HK-2 (cell line): ENCODE data around the gene ATRNL1.
"Not testable (repeated sequence)": the region's sequence is repeated elsewhere in the genome, so short reads cannot be mapped to it uniquely, and the experiment has no call there.

Experiments used
- DNase-seq: peaks from one replicate; pipeline ENCODE4 v3.0.0-alpha.2; 2018; ENCODE audit not compliant: unreplicated experiment

ATRNL1 gene

GRCh38 chr10:115084277-115084850, 8.8 kb upstream of the ATRNL1 start:
- no peak for DNase-seq

- no peak for DNase-seq
Measured at GRCh38 chr10:115091161-115091560, 2.0 kb upstream of the ATRNL1 start.

- DNase-seq: no peak
Measured at GRCh38 chr10:115092258-115092554, 959 bp upstream of the ATRNL1 start.

DNA sequence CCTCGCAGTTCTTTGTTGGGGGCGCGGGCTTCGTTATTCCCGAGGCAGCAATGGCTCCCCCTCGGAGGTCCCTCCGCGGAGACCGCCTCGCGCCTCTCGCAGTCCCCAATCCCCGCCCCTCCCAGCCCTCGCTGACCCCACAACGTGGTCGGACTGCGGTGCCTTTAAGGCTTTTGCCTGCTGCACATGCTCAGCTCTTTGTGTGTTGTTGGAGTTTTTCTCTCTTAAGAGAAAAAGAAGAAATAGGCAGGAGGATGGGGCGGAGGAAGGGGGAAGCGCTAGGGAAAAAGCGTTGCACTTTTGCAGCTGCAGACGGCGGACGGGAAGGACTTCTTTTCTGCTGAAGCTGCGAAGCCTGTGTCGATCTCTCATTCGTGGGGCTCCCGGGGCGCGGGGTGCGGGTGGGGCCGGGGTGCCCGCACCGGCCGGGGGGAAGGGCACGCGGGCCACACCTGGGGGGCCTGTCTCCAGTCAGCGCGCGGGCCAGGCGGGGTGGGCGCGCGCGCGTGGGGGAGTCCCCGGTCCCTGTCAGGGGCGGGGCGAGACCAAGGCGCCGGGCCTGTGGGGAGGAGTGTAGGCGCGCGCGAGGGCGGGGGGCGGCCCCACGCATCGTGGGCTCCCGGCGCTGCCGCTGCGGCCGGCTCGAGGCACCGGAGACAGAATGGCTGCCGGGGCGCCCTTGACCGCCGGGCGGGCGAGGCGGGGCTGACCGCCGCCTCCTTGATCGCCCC, 445 bp upstream of the ATRNL1 start:
- DNase-seq: peak; percentile 55

DNA sequence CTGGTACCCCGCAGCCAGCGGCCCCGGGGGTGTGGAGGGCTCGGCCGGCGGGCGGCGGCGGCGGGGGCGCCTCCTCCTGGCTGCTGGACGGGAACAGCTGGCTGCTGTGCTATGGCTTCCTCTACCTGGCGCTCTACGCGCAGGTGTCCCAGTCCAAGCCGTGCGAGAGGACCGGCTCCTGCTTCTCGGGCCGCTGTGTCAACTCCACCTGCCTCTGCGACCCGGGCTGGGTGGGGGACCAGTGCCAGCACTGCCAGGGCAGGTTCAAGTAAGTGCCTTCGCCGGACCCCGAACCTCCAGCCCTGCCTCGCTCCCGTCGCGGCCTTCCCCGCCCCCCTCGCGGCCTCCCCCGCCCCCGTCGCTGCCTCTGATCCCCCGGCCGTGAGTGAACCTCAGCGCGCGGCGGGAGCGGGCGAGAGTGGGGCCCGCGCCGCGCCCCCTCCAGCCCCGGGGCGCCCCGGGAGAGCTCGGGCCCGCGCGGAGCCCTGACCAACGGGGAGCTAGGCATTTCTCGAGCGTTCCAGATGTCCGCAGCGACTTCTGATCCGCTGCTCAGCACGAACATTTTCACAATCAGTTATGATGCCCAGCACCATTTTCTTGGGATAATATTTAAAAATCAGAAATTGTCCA, 727 bp downstream of the ATRNL1 start:
- DNase-seq: peak; percentile 57

- DNase-seq: no peak
Measured at GRCh38 chr10:115094416-115095140, 1.4 kb downstream of the ATRNL1 start.

- no peak for DNase-seq
Measured at GRCh38 chr10:115095758-115096157, 2.6 kb downstream of the ATRNL1 start.

DNA sequence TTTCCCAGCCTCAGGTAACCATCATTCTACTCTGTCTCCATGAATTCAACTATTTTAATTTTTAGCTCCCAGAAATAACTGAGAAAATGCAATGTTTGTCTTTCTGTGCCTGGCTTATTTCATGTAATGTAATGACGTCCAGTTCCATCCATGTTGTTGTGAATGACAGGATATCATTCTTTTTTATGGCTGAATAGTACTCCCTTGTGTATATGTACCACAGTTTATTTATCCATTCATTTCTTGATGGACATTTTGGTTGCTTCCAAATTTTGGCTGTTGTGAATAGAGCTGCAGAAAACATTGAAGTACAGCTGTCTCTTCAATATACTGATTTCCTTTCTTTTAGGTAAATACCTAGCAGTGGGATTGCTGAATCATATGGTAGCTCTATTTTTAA, 10.5 kb downstream of the ATRNL1 start:
- no peak for DNase-seq

- DNase-seq: not testable (repeated sequence)
Measured at GRCh38 chr10:115105411-115105810, 12.2 kb downstream of the ATRNL1 start.

- DNase-seq: no peak
Measured at GRCh38 chr10:115107830-115108229, 14.7 kb downstream of the ATRNL1 start.

DNA sequence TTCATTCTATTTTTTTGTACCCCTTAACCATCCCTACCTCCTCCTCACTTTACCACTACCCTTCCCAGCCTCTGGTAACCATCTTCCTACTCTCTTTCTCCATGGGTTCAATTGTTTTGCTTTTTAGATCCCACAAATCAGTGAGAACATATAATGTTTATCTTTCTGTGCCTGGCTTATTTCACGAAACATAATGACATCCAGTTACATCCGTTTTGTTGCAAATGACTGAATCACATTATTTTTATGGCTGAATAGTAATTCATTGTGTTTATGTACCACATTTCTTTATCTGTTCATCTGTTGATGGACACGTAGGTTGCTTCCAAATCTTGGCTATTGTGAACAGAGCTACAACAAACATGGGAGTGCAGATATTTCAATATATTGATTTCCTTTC, 24.1 kb downstream of the ATRNL1 start:
- DNase-seq: no peak

DNA sequence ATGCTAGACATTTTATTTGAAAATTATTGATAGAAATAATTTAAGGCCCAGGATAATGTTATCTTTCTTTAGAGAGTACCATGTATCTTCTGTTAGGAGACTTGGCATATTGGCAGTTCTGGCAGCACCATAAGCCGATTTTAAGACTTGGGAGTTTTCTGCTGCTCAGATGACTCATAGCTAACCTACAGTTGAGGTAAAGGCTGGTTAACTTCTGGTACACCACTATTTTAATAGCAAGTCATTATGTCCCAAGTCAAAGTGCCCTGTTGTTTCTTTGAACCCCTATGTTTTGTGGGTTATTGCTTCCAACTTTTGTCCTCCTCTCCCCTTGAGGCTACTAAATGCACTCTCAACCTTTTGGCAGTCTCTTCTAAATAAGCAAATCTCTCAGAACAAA, 25.2 kb downstream of the ATRNL1 start:
- DNase-seq: no peak

GRCh38 chr10:115125505-115125904, 32.3 kb downstream of the ATRNL1 start:
- DNase-seq: no peak

GRCh38 chr10:115129752-115130151, 36.6 kb downstream of the ATRNL1 start:
- DNase-seq: no peak

- DNase-seq: no peak
Measured at GRCh38 chr10:115136616-115137015, 43.5 kb downstream of the ATRNL1 start.

- no peak for DNase-seq
Measured at GRCh38 chr10:115141254-115141653, 48.1 kb downstream of the ATRNL1 start.

DNA sequence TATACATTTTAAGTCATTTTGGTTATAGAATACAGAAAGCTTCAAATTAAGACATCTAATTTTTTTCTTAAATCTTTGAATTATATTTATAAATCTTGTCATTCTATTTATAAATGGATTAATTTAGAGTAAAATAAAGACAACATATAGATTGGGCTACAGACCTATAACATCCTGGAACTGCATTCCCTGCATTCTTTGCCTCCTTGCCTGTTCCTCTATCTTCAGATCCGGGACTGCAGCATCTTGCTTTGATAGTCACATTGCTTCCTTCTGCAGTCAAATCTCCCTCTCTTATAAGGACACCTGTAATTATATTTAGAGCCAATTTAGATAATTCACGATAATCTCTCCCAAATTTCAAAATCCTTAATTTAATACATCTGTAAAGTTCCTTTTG, 64.2 kb downstream of the ATRNL1 start:
- DNase-seq: no peak

GRCh38 chr10:115163129-115163528, 70.0 kb downstream of the ATRNL1 start:
- no peak for DNase-seq

- no peak for DNase-seq
Measured at GRCh38 chr10:115164220-115164619, 71.1 kb downstream of the ATRNL1 start.

GRCh38 chr10:115167751-115168150, 74.6 kb downstream of the ATRNL1 start:
- DNase-seq: no peak

DNA sequence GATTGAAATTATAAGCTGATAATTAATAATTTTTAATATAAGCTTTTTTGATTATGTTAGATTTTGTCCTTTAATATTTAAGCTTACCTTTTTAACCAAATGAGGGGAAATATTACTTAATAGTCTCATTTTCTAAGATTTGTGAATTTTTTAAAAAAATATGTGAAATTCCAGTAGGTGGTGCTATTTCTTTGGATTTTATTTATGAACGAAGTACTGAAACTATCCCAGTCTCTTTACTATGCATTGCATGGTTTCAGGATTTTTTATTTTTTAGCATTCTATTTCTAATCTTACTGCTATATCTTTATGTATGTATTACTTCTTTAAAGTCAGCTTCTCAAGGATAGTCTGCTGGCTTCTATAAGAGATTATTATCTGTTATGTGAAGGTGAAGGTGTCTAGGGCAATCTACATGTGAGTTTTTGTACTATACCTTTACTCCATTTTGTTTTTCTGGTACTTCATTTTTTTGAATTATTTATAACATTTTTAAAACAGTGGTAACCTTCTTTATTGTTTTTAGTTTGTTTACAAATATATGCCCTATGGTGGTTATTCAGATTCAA, 78.3 kb downstream of the ATRNL1 start:
- DNase-seq: no peak

DNA sequence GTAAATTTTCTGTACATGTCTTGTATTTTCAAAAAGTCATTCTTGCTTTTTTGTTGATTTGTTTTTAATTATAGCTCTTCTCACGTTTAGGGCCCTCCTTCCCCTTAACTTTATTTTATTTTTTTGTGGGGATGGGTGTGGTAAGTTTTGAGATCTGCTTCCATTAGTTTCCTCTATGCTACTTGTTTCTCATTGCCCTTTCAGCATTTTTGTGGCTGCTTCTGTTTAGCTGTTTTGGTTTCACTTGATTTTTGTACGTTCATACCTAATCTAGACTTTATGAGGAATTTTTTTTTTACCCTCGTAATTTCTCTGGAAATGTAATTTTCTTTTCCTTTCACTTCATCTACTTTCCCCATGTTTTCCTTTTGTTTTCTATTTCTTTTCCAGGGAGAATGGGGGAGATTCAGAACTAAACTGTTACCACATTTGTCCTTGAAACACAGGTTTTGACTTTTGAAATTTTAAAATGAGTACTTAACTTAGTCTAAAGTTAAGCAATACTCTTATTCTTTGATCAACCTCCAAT, 80.8 kb downstream of the ATRNL1 start:
- DNase-seq: no peak
